T follicular helper cell (primary cell): ENCODE measurements around the gene EIF2B4.
A peak's percentile ranks its signal among the peaks of the same experiment; 100 is the strongest.
"Not testable (repeated sequence)": the region's sequence is repeated elsewhere in the genome, so short reads cannot be mapped to it uniquely, and the experiment has no call there.

Experiments
- DNase-seq: peaks from one replicate; pipeline ENCODE4 v3.0.0-alpha.2; 2020; ENCODE audit warnings: low read depth

The EIF2B4 gene

DNA sequence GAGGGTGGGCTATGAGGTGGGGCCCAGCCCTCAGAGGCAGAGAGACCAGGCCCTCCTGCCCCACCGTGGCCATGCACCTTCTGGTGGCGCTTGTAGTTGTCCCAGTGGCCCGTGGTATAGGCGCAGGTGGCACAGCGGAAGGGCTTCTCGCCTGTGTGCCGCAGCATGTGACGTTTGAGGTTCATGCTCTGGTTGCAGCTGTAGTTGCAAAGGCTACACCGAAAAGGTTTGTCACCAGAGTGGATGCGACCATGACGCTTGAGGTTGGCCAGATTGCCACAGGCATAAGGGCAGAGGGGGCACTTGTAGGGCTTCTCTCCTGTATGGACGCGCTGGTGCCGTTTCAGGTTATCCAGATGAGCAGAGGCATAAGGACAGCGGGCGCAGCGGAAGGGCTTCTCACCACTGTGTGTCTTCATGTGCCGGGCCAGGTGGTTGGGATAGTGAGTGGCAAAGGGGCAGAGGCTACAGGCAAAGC, 7.5 kb upstream of the EIF2B4 start:
- DNase-seq: no peak

- no peak for DNase-seq
Observed at GRCh38 chr2:27376866-27377617, 6.9 kb upstream of the EIF2B4 start.

- DNase-seq: no peak
Observed at GRCh38 chr2:27376151-27376865, 6.2 kb upstream of the EIF2B4 start.

- DNase-seq: no peak
Observed at GRCh38 chr2:27375513-27376099, 5.5 kb upstream of the EIF2B4 start.

DNA sequence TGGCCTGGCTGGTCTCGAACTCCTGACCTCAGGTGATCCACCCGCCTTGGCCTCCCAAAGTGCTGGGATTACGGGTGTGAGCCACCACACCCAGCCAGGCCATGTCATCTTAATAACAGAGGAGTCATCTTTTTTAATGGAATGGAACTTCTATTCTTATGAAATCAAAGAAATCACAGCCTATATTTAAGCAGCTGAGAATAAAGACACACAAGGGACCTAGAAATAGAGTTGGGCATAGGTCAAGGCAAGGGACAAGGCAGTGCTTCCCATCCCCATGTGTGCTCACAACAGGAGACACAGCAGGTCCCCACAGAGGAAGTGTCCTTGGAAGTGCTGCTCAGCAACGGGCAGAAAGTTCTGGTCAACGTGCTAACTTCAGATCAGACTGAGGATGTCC, 3.4 kb upstream of the EIF2B4 start:
- DNase-seq: no peak

DNA sequence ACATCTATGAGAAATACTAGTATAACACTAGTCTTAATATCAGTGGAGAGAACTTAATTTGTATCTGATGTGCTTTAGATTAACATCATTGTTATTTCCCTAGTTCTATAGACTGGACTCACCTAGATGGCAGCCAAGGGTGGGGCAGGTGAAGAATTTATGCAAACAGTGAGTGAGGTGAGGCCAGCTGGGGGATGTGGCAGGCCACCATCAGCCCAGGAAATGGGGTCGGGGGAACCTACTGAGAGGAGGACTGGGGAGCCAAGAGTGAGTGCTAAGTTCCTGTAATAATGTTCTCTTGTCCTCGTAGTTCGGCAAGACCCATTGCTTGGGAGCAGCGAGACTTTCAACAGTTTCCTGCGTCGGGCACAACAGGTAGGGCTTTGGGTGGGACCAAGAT, 2.8 kb upstream of the EIF2B4 start:
- DNase-seq: no peak

DNA sequence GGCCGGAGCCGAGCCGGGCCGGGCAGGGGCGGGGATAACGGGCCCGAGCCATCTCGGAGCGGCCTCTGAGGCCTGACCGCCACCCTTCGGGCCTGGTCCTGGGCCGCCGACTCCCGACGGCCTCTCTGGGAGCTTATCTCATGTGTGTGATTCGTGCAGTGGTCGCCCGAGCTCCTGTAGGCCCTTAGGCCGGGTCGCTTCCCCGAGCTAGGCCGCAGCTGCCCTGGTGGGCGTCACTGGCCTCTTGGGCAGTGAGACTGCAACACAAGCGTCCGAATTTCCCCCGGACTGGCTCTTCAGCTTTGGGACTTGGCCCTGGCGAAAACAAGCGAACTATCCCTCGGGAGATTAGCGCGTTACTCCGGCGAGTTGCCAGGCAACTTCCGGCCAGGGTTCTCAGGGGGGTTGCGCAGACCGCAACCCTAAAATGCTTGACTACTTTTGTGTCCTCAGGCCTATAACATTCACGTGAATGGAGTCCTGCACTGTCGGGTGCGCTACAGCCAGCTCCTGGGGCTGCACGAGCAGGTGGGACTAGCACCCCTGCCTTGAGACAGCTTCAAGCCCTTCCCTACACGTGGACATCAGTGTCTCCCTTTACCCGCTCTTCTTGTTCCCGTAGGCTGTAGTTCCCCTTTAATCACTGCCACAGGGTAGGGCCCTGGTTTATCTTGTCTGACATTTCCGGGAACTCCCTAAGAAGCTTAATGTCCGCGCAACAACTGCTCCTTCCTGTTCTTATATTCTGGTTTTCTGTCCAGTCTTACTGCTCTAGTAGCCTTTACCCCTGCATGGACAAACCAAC, 880 bp upstream of the EIF2B4 start:
- DNase-seq: no peak

GRCh38 chr2:27369471-27370025, 590 bp downstream of the EIF2B4 start:
- no peak for DNase-seq

- no peak for DNase-seq
Observed at GRCh38 chr2:27363933-27364332, 6.2 kb downstream of the EIF2B4 start.

- no peak for DNase-seq
Observed at GRCh38 chr2:27362678-27363420, 7.3 kb downstream of the EIF2B4 start.

GRCh38 chr2:27356382-27357181, 13.6 kb downstream of the EIF2B4 start, which contains the start of gene GTF3C2:
GTF3C2 (minus strand) TSS chr2:27356764; CDS start chr2:27343554, 13,210 bp downstream.
- DNase-seq: peak; percentile 88

DNA sequence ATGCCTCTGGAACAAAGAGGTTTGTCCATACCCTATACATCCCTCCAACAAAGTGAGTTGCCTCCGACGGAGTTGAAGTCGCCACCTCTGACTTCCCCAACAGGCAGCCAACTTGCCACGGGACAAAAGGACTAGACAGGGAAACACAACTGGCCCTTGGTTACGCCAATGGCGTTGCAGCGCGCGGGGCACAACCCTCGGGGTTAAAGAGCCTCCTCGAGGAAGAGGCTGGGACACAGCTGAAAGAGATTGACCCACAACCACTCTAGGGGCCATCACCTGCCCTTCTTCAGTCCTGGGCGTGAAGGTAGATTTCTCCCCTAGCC, 14.1 kb downstream of the EIF2B4 start:
- DNase-seq: peak; percentile 15

- no peak for DNase-seq
Observed at GRCh38 chr2:27354597-27354927, 15.6 kb downstream of the EIF2B4 start.

DNA sequence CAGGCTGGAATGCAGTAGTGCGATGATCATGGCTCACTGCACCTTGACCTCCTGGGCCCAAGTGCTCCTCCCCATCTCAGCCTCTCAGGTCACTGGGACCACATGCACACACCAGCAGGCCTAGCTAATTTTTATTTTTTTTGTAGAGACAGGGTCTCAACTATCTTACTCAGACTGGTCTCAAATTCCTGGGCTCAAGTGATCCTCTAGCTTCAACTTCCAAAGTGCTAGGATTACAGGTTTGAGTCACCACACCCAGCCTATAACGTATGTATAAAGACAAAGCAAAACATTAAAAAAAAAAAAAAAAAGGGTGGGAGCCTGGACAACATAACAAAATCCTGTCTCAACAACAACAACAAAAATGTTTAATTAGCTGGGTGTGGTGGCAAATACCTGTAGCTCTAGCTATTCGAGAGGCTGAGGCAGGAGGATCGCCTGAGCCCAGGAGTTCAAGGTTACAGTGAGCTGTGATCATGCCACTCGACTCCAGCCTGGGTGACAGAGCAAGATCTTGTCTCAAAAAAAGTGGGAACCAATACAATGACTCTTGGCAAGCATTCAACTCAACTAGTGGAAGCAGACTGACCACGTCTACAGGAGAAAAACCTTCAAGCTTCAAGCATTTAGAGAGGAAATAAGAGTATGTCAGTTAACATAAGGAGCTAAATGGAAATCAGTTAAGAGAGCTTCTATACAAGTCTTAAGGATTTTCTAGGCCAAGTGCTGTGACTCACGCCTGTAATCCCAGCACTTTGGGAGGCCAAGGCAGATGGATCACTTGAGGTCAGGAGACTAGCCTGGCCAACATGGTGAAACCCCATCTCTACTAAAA, 16.2 kb downstream of the EIF2B4 start:
- no peak for DNase-seq

- not testable (repeated sequence) for DNase-seq
Observed at GRCh38 chr2:27353386-27353761, 16.8 kb downstream of the EIF2B4 start.

- no peak for DNase-seq
Observed at GRCh38 chr2:27351802-27352598, 18.1 kb downstream of the EIF2B4 start.

GRCh38 chr2:27350106-27350693, 19.9 kb downstream of the EIF2B4 start:
- DNase-seq: no peak

DNA sequence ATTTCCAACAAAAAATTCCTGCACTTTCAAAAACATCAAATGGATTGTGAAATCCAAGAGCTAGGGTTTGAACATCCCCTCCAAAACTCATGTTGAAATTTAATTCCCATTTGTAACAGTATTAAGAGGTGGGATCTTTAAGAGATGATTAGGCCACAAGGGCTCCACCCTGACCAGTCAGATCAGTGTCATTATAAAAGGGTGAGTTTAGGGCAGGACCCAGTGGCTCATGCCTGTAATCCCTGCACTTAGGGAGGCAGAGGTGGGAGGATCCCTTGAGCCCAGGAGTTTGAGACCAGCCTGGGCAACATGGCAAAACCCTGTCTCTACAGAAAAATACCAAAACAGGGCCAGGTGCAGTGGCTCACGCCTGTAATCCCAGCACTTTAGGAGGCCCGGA, 22.5 kb downstream of the EIF2B4 start:
- DNase-seq: no peak
